GM18499 (cell line): ENCODE measurements around the gene PRR11.
A peak's percentile ranks its signal among the peaks of the same experiment; 100 is the strongest.
"Not testable (repeated sequence)": the region's sequence is repeated elsewhere in the genome, so short reads cannot be mapped to it uniquely, and the experiment has no call there.

Source experiments
- ATAC-seq: cut with Tn5 transposase; IDR thresholded peaks from one replicate; pipeline ENCODE4 v1.9.1; 2021; ENCODE audit warnings: moderate number of reproducible peaks; ENCODE audit not compliant: insufficient read depth, unreplicated experiment

PRR11 gene

DNA sequence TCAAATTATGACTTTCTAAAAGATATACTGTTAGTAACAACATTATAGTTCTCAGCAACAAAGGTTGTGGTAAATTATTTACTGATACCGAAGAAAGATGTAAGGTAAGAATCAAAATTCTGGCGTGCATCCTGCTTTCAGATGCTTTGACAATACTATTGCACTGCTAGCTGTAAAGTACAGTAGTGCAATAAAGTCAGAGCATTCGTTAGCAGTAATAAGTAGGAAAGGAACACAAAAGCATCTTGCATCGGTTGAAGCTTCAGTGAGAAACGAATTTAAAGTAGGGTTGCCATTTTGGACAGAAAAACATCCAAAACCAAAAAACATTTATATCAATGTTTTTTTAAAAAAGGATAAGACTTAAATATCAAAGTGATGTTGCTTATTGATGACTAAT lies 4.5 kb upstream of the PRR11 start:
- no peak for ATAC-seq

DNA sequence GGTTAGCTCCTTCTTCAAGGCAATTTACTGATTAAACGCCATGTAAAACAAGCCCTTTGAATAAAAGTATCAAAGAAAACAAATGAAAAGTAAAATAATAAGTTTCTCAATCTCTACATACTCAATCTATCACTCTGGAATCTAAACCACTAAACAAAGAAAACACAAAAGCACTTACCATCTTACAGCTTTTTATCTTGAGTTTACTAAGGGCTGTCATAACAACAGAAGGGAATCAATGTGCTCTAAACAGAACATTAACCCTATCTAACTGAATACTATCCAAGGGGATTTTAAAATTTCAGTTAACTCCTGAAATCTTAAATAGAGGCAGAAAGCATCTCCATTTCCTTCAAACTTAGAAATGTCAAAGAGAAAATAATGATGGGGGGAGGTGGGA lies 4.0 kb upstream of the PRR11 start:
- ATAC-seq = no peak

DNA sequence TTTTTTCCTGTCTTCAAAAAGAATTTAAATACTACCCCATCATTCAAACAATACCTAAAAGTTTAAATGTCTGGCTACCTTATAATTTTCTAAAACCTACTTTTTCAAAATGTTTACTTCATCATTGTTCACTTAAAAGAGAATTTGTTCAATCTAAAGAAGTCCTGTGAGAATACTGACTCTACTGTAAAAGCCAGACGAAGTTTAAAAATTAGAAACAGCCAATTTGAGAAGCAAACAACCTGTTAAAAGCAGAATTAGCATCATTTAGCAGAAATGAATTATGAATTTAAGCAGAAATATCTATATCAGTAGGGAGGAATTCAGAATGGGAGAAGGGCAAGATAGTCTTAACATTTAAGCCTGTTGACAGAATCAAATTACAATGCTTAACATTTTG lies 2.6 kb upstream of the PRR11 start:
- ATAC-seq = no peak

DNA sequence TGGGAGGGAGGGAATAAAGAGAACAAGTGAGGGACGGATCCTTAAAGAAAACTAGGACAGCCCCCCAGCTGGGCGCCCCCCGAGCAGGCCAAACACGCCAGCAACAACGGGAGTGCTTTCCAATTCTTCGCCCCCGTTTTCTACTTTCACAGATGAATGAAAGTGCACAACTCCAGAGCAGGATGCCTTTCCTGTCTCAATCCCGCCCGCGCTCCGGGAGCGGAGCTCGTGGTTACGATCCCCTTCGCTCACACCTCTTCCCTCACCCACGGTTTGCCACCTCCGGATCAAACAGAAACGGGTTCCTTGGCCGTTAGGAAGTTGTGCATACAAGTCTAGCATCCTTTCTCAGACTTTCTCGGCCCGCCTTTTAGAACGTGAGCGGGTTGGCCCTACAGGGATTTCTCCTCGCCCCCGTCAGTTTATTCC lies 1.2 kb upstream of the PRR11 start:
- no peak for ATAC-seq

DNA sequence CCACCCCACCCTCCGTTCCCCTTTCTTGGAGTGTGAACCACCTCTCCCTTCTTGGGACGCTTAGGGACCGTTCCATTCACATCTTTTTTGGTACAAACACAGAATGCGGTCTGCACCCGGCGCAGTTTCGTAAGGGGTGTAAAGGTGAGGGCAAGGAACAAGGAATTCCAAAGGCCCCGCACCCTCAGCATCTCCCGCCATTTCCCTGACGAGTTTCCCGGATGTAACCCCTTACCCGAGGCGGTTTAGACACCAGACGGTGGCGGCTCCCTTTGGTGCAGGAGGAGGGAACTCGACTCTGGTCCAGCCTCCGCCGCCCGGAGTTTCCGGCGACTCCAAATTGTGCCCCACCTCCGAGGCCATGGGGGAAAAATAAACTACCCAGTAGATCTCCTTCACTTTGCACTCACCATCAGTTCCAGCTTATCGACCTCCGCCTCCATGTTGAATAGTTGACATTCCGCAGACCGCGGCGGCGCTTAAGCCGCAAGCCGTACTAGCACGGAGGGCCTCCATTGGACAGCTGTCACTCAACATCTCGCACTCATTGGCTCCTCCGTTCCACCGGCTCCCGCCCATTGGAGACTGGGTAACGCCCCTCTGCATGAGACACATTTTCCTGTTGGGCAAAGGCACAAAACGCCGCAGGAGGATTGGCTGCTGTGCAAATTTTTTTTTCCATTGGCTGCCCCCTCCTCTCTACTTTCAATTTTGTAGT lies 666 bp upstream of the PRR11 start, which contains the start of gene SKA2:
Gene SKA2 (minus strand): TSS at position 466 of the 718 bp plus-strand sequence. CDS start 23 bp downstream, at position 443.
- ATAC-seq = peak; percentile 65

DNA sequence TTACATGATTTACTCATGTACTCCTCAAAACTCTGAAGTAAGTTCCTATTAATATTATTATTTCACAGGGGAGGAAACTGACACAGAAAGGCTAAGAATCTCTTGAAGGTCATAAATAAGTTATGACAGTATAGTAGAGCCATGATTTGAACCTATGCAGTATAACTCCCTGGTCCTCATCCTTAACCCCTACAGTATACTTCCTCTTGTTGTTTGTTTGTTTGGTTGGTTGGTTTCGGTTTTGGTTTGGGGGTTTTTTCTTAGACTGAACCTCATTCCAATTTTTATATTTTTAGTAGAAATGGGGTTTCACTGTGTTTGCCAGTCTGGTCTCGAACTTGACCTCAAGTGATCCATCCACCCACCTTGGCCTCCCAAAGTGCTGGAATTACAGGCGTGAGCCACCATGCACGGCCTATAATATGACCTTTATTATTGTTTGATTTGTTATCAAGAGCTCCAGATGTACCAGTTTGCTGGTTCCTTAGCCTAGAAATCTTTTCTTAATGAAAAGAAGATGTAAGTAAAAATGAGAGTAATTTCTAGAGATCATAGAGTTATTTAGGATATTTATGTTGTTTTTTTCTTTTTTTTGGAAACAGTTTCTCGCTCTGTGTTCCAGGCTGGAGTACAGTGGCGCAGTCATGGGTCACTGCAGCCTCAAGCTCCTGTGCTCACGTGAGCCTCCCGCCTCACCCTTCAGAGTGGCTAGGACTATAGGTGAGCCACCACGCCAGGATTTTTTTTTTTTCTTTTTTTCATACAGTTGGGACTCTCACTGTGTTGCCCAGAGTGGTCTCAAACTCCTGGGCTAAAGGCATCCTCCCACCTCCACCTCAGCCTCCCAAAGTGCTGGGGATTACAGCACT lies 4.8 kb downstream of the PRR11 start:
- no peak for ATAC-seq

DNA sequence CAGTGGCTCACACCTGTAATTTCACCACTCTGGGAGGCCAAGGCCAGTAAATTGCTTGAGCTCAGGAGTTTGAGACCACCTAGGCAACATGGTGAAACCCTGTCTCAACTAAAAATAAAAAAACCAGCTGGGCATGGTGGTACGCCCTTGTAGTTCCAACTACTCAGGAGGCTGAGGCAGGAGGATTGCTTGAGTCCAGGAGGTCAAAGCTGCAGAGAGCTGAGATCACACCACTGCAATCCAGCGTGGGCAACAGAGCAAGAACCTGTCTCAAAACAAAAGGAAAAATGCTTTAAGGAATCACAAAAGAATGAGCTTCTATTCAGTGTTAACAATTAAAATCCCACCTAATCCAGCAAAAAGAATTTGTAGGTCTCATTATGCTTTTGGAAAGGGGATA lies 5.9 kb downstream of the PRR11 start:
- no peak for ATAC-seq

DNA sequence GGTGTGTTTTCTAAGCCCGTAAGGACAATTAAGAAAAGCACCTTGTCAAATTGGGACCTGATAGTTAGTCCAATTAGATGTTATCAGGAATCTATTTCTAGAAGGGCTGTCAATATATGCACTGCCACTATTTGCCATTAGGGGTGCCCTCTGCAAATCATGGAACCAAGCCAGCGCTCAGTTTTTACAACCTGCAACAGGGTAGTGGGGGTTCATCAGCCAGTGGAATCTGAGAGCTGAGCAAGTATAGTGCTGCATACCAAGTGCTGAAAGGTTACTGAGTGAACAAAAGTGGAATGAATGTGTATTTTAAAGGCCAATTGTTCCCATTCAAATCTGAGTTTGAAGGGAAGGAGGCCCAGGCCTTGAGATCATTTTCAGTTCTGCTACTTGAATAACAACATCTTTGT lies 10.4 kb downstream of the PRR11 start:
- ATAC-seq = no peak

DNA sequence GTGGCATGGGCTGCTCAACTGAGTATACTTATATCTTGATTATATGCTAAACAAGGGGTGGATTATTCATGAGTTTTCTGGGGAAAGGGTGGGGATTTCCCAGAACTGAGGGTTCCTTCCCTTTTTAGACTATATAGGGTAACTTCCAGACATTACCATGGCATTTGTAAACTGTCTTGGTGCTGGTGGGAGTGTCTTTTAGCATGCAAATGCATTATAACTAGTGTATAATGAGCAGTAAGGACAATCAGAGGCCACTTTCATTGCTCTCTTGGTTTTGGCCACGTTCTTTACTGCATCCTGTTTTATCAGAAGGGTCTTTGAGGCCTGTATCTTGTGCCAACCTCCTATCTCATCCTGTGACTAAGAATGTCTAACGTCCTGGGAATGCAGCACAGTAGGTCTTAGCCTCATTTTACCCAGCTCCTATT lies 12.0 kb downstream of the PRR11 start:
- no peak for ATAC-seq

DNA sequence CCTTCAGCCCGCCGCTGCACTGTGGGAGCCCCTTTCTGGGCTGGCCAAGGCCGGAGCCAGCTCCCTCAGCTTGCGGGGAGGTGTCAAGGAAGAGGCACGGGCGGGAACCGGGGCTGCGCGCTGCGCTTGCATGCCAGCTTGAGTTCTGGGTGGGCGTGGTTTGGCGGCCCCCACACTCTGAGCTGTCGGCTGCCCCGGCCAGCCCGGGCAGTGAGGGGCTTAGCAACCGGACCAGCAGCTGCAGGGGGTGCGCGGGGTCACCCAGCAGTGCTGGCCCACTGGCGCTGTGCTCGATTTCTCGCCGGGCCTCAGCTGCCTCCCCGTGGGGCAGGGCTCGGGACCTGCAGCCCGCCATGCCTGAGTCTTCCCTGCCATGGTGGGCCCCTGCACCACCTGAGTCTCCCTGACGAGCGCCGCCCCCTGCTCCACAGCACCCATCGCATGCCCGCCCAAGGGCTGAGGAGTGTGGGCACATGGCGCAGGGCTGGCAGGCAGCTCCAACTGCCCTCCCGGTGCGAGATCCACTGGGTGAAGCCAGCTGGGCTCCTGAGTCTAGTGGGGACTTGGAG lies 17.0 kb downstream of the PRR11 start:
- ATAC-seq = no peak

DNA sequence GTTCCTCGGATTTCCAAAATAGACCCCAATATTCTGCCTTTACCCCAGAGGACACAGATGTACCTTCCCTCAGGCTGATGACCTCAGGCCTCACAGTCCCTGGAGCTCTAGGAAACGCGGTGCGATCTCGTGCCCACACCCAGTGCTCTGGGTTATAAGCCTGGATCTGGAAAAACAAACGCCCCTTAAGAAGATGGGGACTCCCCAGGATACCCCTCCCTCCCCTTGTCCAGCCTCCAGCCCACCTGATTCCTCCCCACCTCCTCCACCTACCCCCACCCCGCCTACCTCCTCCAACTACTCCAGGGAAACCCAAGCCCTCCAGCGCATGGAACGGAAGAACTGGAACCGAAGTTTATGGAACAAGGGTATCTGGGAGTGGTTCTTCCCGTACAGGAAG lies 19.1 kb downstream of the PRR11 start:
- ATAC-seq = no peak

DNA sequence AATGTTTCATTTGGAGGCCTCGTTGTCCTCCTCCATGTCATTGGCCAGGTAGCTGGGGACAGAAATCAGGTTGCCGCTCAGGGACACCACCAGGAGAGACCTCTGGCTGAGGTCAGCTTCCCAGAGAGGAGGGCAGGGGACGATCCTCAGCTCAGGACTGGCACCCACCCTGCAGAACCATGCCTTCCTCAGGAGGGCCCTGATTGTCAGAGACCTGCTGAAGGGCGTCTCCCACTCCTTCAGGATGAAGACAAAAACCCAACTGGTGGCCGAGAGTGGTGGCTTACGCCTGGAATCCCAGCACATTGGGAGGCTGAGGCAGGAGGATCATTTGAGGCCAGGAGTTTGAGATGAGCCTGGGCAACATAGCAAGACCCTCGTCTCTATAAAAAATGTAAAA lies 19.5 kb downstream of the PRR11 start:
- no peak for ATAC-seq

DNA sequence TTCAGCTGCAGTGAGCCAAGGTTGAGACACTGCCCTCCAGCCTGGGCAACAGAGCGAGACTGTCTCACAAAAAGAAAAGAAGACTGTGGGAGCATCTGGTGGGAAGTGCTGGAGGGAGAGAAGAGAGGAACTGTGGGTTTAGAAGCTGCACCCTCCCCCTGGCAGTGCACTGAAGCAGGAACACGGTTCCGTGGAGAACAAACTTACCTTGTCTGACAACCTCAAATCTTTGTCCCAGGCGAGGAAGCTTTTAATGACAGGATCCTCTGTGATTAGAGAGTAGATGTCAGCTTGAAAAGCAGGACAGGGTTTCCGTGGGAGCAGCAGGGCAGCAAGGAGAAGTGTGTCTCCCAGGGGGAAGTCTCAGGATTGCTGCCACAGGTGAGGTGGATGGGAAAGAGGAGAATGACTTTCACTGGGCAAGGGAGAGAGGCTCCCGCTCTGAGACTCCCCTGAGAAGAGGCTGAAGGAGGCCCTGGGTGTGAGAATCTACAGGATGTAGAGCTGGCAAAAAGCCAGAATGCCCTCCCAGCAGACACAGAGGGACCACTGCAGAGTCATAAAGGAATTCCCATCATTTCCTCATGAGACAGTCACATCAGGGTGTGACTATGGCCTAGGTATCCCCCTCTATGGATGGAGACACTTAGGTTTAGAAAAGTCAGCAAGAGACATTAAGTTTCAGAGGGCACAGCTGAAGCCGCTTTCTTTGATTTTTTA lies 22.9 kb downstream of the PRR11 start:
- ATAC-seq = no peak

DNA sequence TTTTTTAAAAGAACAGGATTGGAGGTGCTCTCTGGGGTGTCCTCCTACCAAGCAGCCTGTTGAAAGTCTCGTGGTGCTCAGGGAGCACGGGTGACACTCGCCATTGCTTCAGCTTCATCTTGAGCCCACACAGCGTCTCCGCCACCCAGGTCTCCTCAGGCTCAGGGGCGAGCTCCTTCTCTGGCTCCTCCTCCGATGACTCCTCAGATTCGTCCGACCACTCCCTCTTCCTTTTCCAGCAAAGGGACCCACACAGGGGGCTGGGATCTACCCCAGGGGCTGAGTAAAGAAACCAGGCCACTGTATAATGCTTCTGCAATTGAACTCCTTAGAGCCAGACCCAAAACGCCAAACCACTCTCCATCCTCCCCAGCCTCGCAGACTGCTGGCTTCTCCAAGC lies 24.1 kb downstream of the PRR11 start:
- not testable (repeated sequence) for ATAC-seq

DNA sequence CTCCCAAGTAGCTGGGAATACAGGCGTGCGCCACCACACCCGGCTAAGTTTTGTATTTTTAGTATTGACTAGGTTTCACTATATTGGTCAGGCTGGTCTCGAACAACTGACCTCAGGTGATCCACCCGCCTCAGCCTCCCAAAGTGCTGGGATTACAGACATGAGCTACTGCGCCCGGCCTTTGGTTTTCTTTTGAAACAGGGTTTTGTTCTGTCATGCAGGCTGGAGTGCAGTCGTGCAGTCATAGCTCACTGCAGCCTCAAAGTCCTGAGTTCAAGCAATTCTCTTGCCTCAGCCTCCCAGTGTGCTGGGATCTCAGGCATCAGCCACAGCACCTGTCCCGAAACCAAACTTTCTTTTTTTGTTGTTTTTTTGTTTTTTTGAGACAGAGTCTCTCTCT lies 25.1 kb downstream of the PRR11 start:
- ATAC-seq = no peak

DNA sequence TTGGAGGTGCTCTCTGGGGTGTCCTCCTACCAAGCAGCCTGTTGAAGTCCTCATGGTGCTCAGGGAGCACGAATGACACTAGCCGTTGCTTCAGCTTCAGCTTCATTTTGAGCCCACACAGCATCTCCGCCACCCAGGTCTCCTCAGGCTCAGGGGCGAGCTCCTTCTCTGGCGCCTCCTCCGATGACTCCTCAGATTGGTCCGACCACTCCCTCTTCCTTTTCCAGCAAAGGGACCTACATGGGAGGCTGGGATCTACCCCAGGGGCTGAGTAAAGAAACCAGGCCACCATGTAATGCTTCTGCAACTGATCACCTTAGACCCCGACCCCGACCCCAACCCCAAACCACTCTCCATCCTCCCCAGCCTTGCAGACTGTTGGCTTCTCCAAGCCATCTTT lies 25.9 kb downstream of the PRR11 start:
- no peak for ATAC-seq

DNA sequence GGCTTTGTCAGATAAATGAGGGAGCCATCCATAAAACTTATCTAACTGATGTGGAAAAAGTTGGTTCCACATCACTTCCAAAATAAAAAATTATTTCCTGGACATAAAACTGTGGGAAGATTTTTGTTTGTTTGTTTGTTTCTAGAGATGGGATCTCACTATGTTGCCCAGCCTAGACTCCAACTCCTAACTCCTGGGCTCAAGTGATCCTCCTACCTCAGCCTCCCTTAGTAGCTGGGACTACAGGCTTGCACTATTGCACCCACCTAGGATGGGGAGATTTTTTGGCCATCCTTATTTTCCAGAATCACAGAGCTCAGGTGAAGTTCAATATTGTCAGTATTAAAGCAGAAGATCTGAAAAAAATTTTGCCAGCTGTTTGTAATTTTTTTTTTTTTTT lies 30.5 kb downstream of the PRR11 start:
- ATAC-seq = no peak

DNA sequence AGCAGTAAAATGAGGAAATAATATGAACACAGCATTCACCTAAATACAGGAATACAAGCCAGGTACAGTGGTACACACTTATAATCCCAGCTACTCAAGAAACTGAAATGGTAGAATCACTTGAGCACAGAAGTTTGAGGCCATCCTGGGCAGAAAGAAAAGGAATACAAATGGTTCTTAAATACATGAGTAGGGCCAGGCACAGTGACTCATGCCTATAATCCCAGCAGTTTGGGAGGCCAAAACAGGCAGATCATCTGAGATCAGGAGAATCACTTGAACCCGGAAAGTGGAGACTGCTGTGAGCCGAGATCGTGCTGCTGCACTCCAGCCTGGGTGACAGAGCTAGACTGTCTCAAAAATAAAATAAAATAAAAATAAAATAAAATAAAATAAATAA lies 31.3 kb downstream of the PRR11 start:
- ATAC-seq = no peak

DNA sequence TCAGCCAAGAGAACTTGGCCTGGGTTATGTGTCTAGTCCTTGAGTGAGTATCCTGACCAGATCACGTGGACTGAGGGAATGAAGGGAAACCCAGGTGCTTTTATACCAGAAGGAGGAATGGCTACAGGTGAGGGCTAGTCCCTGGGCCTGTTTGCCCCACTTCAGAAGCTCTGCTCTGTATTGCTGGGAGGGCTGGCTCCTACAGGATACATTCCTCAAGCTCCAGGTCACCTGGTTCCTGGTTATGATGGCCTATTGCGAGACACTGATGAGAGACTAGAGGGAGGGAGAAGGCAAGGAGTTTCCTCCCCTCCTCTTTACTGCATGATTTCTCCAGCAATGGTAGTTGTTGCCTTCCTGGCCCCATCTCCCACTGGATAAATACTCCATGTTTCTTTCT lies 35.3 kb downstream of the PRR11 start:
- no peak for ATAC-seq

DNA sequence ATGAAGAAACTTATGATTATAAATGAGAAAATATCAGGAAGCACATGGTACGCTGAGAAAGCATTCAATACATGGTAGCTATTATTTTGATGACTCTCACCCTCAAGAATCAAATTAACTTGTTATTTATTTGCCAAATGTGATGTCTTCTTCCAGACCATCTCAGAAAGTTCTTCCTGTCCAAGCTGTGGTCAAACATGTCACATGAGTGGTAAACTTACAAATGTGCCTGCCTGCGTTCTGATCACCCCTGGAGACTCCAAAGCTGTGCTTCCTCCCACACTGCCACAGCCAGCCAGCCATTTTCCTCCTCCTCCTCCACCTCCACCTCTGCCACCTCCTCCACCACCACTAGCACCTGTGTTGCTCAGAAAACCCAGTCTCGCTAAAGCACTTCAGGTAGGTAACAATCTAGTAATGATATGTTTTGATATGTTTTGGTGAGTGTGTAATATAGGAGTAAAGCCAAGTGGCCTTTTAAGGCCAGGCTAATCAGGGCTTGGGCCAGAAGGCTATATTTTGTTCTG lies 37.9 kb downstream of the PRR11 start:
- no peak for ATAC-seq
